Measurements from ENCODE around the gene SDK2. TPM values are rescaled to one million over a fixed set of nuclear protein-coding genes. Genes with fewer than 3 reads are reported as not detected.

SDK2 gene
- total and polyA plus RNA-seq, 2 of the 8 experiments (the other 6 are each of a cell fraction or from before 2014, with no cell fraction given) = 3.9 to 4.1 TPM

DNA sequence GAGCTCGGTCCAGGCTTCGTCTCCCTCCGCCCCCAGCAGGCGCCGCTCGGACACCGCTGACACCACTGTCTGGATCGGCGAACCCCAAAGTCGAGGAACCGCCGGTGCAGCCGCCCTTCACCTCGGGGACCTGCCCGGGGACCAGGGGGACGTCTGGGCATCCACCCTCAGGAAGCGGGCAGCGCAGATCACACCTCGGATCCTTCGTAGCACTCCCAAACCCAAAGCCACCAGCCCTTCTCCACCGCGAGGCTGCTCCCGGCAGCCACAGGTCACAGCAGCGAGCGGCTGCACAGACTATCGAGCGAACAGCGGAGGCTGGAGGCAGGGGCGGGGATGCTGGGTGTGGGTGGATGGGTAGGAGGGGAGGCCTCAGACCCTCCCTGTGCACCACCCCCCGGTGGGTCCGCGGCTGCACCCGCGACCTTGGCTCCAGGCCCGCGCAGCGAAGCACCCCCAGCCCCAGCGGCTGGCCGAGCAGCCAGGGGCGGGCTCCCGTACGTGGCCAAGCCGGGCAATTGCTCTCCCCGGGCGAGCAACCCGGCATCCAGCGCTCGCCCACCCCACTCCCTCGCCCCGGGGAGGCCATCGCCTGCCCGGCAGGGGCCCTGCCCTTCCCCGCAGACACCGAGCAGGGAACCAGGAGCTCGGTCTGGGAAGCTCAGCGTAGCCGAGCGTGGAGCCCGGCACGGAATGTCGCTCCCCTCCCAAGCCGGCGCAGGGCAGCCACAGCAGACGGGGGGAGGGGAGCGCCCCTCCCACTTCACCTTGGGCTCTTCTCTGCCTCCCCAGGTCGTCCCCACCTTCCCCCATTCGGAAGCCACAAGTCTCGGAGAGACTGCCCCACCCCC lies 1.0 kb downstream of the SDK2 start (continued):
- no peak for TF ChIP-seq SAP30 (IDR thresholded peaks at IDR 0.05; ENCODE audit: insufficient read depth, insufficient replicate concordance, low read length)
- no peak for TF ChIP-seq CBX8 (IDR thresholded peaks at IDR 0.05; ENCODE audit: borderline replicate concordance, low read depth, low read length)
- TF ChIP-seq KDM4A (IDR thresholded peaks at IDR 0.05; ENCODE audit: low read depth, low read length, severe bottlenecking) = peak; percentile 73
- TF ChIP-seq CREB1 (IDR thresholded peaks at IDR 0.05) = no peak
- no peak for TF ChIP-seq JUN (IDR thresholded peaks at IDR 0.05; ENCODE audit: low read depth, low read length)
